NCI-H748 treated with DMSO at 0.1 percent for 48 hours (cell line): ENCODE data around the gene CACNA1A.

ENCODE experiments used
- DNase-seq: peaks from one replicate; lab custom pipeline; 2025; lab: John Stamatoyannopoulos, UW

CACNA1A gene

GRCh38 chr19:13309864-13310263, 196.4 kb downstream of the CACNA1A start:
- DNase-seq: no peak

GRCh38 chr19:13303381-13304129, 202.7 kb downstream of the CACNA1A start:
- no peak for DNase-seq

- no peak for DNase-seq
Measured at GRCh38 chr19:13302526-13303270, 203.6 kb downstream of the CACNA1A start.

GRCh38 chr19:13301627-13302334, 204.5 kb downstream of the CACNA1A start:
- DNase-seq: no peak

GRCh38 chr19:13300421-13301030, 205.8 kb downstream of the CACNA1A start:
- DNase-seq: no peak

GRCh38 chr19:13299838-13300237, 206.4 kb downstream of the CACNA1A start:
- no peak for DNase-seq

GRCh38 chr19:13298565-13299481, 207.5 kb downstream of the CACNA1A start:
- no peak for DNase-seq

GRCh38 chr19:13297023-13297422, 209.3 kb downstream of the CACNA1A start:
- no peak for DNase-seq

GRCh38 chr19:13294812-13295567, 211.3 kb downstream of the CACNA1A start:
- no peak for DNase-seq

GRCh38 chr19:13291913-13292312, 214.4 kb downstream of the CACNA1A start:
- no peak for DNase-seq

GRCh38 chr19:13290741-13291140, 215.5 kb downstream of the CACNA1A start:
- no peak for DNase-seq

GRCh38 chr19:13289295-13289694, 217.0 kb downstream of the CACNA1A start:
- no peak for DNase-seq

GRCh38 chr19:13286195-13286985, 219.9 kb downstream of the CACNA1A start:
- no peak for DNase-seq

- no peak for DNase-seq
Measured at GRCh38 chr19:13284929-13285928, 221.1 kb downstream of the CACNA1A start.

GRCh38 chr19:13283871-13284270, 222.4 kb downstream of the CACNA1A start:
- DNase-seq: no peak

GRCh38 chr19:13282486-13283065, 223.7 kb downstream of the CACNA1A start:
- no peak for DNase-seq

GRCh38 chr19:13281567-13282291, 224.6 kb downstream of the CACNA1A start:
- DNase-seq: no peak
